ENCODE data around the gene PFDN2. TPM values are rescaled to one million over a fixed set of nuclear protein-coding genes. Genes with fewer than 3 reads are reported as not detected.

The PFDN2 gene
- total RNA-seq, 1 donor: 20.0 TPM

DNA sequence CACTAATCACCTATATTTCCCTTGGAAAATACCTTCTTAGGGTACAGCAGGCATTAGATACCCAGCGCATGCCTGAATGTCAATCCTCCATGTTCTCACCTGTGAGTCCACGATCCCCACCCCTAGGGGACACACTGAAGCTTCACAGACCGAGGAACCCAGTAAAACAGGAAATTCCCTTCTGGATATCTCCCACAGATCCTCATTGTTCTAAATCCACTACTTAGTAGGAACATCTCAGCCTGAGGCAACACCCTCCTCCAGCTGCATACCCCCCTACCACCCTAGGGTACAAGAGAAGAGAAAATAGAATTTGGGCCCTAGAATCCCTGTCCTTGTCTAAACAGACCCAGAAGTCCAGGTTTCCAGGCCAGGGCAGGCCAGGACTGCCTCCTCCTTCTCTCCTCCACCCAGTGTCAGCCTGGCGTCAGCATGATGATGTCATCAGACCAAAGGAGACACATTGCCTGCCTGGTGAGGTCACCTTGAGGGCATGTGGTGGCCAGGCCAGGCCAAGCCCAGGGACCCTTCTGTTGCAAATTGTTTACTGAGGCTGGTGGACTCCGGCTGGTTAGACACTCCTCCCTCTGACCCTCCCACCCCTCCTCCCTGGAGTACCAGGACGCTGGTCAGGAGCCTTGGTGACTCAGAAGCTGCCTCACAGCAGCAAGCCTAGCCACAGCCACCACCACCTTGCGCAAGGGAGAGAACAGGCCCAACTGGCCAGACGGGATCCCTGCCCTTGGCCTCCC is 34.7 kb downstream of the PFDN2 start:
- Histone ChIP-seq H3K4me1 (ENCODE audit: insufficient read depth, low read length) (peaks cover 42% of the 10 kb centered on the region), H3K4me3 (ENCODE audit: low read length) (no peak overlapping the region), H3K9me3 (ENCODE audit: low read depth, low read length) (no peaks in the 10 kb centered on the region), H3K27me3 (ENCODE audit: insufficient read depth, low read length) (no peaks in the 10 kb centered on the region)

DNA sequence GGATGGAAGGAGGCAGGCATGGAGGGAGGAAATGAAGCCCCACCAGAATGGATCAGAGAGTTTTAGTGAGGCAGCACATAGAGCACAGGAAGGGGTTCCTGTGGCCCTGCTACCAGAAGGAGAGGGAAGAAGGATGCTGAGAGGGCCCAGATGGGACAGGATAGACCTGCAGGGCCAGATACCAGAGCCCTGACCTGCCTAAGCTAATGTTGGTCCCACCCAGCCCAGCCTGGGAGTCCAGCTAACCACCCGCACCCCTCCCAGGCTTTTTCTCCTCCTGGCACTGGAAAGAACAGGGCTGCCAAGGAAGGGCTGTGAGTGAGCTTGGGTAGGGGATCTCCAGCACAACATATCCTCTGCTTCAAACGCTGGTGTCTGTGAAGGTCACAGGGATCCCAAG is 35.4 kb downstream of the PFDN2 start:
- Histone ChIP-seq H3K4me1 (ENCODE audit: insufficient read depth, low read length) (peaks cover 40% of the 10 kb centered on the region), H3K27me3 (ENCODE audit: insufficient read depth, low read length) (no peaks in the 10 kb centered on the region), H3K9me3 (ENCODE audit: low read depth, low read length) (no peaks in the 10 kb centered on the region), H3K4me3 (ENCODE audit: low read length) (no peak overlapping the region)

DNA sequence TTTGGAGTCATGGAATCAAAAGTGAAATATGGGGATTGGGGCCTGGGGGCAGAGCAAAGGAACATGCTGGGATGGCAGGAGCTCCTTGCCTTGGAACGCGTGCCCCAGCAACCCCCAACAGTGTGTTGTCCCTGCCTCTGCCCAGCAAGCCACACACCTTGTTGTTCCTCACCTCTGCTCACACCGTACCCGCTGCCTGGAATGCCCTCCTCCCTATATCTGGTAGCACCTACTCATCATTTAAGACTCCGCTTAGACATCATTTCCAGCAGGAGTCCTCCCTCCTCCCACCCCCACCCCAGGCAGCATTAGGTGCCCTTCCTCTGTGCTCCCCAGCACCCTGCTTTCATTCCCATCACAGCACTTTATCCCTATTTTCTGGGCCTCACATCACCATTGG is 36.3 kb downstream of the PFDN2 start:
- no peaks in the 10 kb centered on the region for H3K9me3 ChIP-seq (ENCODE audit: low read depth, low read length)
- H3K4me3 ChIP-seq (ENCODE audit: low read length): no peak overlapping the region
- peaks cover 40% of the 10 kb centered on the region for H3K4me1 ChIP-seq (ENCODE audit: insufficient read depth, low read length)
- H3K27me3 ChIP-seq (ENCODE audit: insufficient read depth, low read length): no peaks in the 10 kb centered on the region

- Histone ChIP-seq H3K9me3 (ENCODE audit: low read depth, low read length) (no peaks in the 10 kb centered on the region), H3K27me3 (ENCODE audit: insufficient read depth, low read length) (no peaks in the 10 kb centered on the region), H3K4me1 (ENCODE audit: insufficient read depth, low read length) (peaks cover 40% of the 10 kb centered on the region), H3K4me3 (ENCODE audit: low read length) (no peak overlapping the region)
Measured at GRCh38 chr1:161080441-161081405, 37.1 kb downstream of the PFDN2 start.

GRCh38 chr1:161079436-161080110 is 38.3 kb downstream of the PFDN2 start:
- H3K27me3 ChIP-seq (ENCODE audit: insufficient read depth, low read length): no peaks in the 10 kb centered on the region
- peaks cover 40% of the 10 kb centered on the region for H3K4me1 ChIP-seq (ENCODE audit: insufficient read depth, low read length)
- H3K4me3 ChIP-seq (ENCODE audit: low read length): no peak overlapping the region
- H3K9me3 ChIP-seq (ENCODE audit: low read depth, low read length): no peaks in the 10 kb centered on the region

DNA sequence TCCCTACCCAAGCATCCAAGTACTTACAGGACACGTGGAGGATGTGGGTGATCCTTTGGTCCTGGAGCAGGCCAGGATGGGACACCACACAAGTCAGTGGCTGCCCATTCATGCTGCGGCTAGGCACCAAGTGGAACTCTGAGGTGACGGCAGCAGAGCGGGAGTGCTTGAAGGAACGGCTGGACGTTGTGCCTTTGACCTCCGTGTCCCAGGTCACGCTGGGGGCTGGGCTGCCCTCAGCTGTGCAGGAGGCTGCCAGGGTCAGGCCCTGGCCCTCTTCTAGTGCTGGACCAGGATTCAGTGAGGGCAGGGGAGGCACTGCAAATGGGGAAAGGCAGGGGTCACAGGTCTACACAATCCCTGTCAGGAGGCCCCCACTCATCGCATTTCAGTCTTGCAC is 40.4 kb downstream of the PFDN2 start:
- H3K9me3 ChIP-seq (ENCODE audit: low read depth, low read length): no peaks in the 10 kb centered on the region
- H3K4me3 ChIP-seq (ENCODE audit: low read length): no peak overlapping the region
- peaks cover 19% of the 10 kb centered on the region for H3K4me1 ChIP-seq (ENCODE audit: insufficient read depth, low read length)
- H3K27me3 ChIP-seq (ENCODE audit: insufficient read depth, low read length): no peaks in the 10 kb centered on the region

DNA sequence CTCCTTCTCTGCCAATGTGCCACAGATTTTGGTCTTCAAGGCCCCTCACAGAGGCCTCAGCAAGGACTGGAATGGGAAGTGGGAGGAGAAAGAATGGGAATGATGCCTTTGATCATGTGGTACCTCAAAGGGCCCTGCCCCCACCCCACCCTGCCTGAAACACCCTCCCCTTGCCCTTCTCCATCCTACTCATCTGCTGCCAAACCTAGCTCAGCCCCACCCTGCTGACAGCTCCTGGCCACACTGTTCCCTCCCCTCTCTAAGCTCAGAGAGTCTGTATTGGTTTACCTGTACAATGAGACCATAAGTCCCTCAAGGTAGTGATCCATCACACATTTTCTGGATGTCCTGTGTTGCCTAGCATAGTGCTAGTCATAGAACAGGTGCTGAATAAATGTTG is 41.4 kb downstream of the PFDN2 start:
- Histone ChIP-seq H3K9me3 (ENCODE audit: low read depth, low read length) (no peaks in the 10 kb centered on the region), H3K4me3 (ENCODE audit: low read length) (no peak overlapping the region), H3K27me3 (ENCODE audit: insufficient read depth, low read length) (no peaks in the 10 kb centered on the region), H3K4me1 (ENCODE audit: insufficient read depth, low read length) (peaks cover 23% of the 10 kb centered on the region)

DNA sequence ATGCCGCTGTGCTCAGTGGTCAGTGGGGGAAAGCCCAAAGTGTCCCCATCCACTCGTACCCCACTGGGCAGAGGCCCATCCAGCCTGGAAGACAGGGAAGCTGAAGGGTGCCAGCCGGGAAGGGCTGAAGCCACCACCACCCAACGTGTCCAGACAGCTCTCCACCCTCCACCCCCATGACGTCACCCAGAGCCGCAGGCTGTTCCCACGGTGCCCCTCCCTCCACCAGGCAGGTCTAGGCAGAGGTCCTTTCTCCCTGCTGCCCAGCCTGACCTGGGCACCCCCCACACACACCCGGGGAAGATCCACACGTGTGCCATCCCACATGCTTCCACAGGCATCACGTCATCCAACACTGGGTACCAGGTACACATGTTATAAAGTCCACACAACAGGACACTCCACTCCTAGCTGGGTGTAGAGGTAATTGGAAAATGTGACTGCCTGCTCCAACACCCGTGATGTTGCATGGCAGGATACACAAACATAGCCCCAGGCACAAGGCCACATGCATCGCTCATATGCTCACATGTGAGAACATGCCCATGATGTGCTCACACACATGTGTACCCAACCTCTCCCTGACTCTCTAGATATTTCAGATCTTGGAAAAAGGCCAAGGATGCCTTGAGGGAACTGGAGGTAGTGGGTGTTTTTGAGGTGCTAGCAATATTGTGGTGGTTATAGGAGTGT is 43.0 kb downstream of the PFDN2 start:
- H3K4me1 ChIP-seq (ENCODE audit: insufficient read depth, low read length): peaks cover 24% of the 10 kb centered on the region
- no peak overlapping the region for H3K4me3 ChIP-seq (ENCODE audit: low read length)
- H3K9me3 ChIP-seq (ENCODE audit: low read depth, low read length): no peaks in the 10 kb centered on the region
- H3K27me3 ChIP-seq (ENCODE audit: insufficient read depth, low read length): no peaks in the 10 kb centered on the region

DNA sequence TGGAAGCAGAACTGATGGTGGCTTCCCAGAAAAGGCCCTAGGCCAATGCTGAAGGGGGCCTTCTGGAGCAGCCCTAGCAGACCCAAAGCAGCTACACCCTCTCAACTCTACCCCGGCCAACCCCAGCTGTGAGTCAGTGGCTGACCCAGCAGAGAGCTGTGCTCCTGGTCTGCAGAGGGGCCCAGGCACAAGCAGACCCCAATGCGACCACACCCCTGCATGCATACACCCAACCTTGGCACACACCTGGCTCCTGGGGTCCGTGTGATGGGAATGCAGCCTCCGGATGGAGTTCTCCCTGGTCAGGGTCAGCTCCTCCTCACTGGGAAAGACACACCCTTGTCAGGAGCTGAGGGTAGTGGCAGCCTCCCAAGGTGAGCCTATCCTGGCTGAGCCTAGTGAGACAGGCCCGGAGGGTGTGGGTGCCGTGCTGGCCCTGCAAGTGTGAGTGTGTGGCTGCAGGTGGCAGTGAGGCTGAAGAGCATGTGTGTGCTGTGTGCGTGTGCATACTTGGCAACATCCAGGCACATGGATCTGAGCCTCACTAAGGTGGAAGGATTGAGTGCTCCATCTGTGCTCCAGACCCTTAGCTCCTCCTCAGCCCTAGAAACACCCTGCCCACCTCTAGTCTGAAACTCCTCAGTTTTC is 44.2 kb downstream of the PFDN2 start:
- Histone ChIP-seq H3K9me3 (ENCODE audit: low read depth, low read length) (no peaks in the 10 kb centered on the region), H3K4me3 (ENCODE audit: low read length) (no peak overlapping the region), H3K27me3 (ENCODE audit: insufficient read depth, low read length) (no peaks in the 10 kb centered on the region), H3K4me1 (ENCODE audit: insufficient read depth, low read length) (peaks cover 24% of the 10 kb centered on the region)

GRCh38 chr1:161072751-161073449 is 44.9 kb downstream of the PFDN2 start:
- no peak overlapping the region for H3K4me3 ChIP-seq (ENCODE audit: low read length)
- peaks cover 27% of the 10 kb centered on the region for H3K4me1 ChIP-seq (ENCODE audit: insufficient read depth, low read length)
- H3K27me3 ChIP-seq (ENCODE audit: insufficient read depth, low read length): no peaks in the 10 kb centered on the region
- no peaks in the 10 kb centered on the region for H3K9me3 ChIP-seq (ENCODE audit: low read depth, low read length)

DNA sequence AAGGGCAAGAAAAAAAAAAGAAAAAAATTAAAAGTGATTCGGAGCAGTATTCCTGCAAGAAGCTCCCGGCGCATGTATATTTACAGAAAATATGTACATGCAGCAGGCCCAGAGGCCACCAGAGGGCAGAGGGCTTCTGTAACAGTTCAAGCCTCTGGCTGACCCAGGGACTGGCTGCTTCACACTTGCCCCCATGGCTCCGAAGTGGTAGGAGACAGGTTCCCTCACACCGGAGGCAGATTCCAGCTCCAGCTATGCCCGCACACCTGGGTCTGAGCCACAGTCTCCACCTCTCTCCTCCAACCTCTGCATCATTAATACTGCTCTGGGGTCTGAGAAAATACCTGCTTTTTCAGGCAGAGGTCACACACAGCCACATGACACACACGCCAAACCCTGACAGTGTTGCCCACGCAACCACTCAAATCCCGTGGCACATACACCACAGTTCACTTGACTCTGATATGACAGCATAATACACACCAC is 45.9 kb downstream of the PFDN2 start:
- H3K4me3 ChIP-seq (ENCODE audit: low read length): no peak overlapping the region
- peaks cover 36% of the 10 kb centered on the region for H3K4me1 ChIP-seq (ENCODE audit: insufficient read depth, low read length)

GRCh38 chr1:161070761-161071160 is 47.1 kb downstream of the PFDN2 start:
- Histone ChIP-seq H3K9me3 (ENCODE audit: low read depth, low read length) (no peaks in the 10 kb centered on the region), H3K4me1 (ENCODE audit: insufficient read depth, low read length) (peaks cover 48% of the 10 kb centered on the region), H3K4me3 (ENCODE audit: low read length) (no peak overlapping the region), H3K27me3 (ENCODE audit: insufficient read depth, low read length) (no peaks in the 10 kb centered on the region)

More for the DNA sequence above, 45.9 kb downstream of the PFDN2 start:
- H3K9me3 ChIP-seq (ENCODE audit: low read depth, low read length): no peaks in the 10 kb centered on the region
- no peaks in the 10 kb centered on the region for H3K27me3 ChIP-seq (ENCODE audit: insufficient read depth, low read length)

DNA sequence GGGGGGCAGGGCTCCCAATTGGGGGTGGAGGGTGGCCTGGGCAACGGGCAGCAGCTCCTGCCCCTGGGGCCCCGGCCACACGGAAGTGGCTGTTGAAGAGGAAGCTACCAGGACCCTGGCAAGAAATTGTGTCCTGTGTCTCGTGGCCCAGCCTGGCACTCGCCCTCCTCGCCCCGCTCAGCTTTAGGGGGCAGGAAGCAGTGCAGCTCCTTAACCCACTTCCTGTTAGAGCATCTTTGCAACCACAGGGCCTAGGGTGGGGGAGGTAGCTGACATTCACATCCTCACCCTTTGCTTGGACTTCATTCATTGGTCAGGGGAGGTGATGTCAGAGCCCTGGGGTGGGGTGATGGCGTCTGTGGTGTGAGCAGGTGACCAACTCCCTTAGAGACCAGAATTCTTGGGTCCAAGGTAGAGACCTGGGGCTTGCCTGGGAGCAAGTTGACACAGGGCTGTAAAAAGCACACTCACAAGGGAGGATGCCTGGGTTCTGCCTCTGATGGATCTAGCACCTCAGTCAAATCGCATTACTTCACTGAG is 48.0 kb downstream of the PFDN2 start, which contains the start of gene ARHGAP30:
Gene ARHGAP30, minus strand, starts transcription at position 161 of the 540 bp plus-strand sequence. CDS start 267 bp downstream, outside the sequence.
- Histone ChIP-seq H3K9me3 (ENCODE audit: low read depth, low read length) (no peaks in the 10 kb centered on the region), H3K4me3 (ENCODE audit: low read length) (peak within 1 kb of the TSS; percentile 94), H3K4me1 (ENCODE audit: insufficient read depth, low read length) (peaks cover 57% of the 10 kb centered on the region)

More for the DNA sequence above, 48.0 kb downstream of the PFDN2 start, which contains the start of gene ARHGAP30:
- no peaks in the 10 kb centered on the region for H3K27me3 ChIP-seq (ENCODE audit: insufficient read depth, low read length)

Measured in mononuclear cell (primary cell).